HG02610 (cell line): ENCODE results near the gene PPP1R9B.

Experiments used
- ATAC-seq: cut with Tn5 transposase; IDR thresholded peaks from one replicate; pipeline ENCODE4 v1.9.1; 2021; ENCODE audit warnings: mild to moderate bottlenecking, moderate library complexity; ENCODE audit not compliant: unreplicated experiment

PPP1R9B gene

DNA sequence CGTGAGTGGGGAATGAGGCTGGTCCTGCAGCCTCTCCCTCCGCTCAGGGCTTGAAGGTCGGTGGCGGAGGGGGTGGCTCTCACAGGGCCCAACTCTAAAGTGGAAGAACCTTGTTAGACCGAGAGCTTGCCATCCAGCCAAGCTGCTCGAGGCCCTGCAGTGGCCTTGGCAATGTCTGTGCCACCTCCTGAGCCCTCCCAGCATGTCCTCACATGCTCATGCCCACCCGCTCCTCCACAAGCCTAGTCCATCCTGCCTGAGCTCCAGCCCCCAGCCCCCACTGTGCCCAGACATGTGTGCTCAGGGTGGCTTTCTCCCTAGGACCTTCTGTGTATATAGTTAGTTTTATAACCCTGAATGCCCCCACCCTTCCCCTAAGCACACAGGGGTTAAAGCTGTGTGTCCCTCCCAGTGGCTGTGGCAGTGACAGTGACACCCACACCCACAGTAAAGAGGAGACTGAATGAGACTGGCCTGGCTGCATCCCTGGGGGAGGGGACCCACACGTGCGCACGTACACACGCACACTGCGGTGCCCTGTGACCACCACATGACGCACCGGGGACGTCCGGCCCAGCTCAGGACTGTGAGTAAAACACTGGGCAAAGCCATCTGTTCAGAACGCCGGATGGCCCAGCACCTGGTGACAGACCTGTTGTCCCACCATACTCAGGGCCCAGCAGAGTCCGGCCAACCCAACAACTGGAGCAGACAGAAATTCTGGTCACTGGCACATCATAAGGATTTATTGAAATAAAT lies 39.7 kb downstream of the PPP1R9B start:
- ATAC-seq: no peak

DNA sequence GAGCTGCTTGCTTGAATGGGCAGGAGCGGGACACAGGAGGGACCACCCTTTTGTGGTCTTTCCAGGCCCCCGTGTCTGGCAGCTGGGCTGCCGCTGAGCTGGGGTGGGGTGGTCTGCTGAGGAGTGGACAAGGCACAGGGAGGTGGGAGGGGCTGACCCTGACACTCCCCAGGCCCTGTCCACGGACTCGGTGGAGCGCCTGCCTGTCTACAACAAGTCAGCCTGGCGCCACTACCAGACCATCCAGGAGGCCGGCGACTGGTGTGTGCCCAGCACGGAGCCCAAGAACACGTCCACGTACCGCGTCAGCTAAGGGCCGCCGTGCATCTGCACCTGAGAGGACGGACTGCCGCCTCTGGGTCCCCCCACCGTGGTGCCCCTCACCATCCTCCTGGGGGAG lies 40.7 kb downstream of the PPP1R9B start:
- no peak for ATAC-seq

- ATAC-seq: no peak
These were observed 41.3 kb downstream of the PPP1R9B start for GRCh38 chr17:50109207-50109606.

DNA sequence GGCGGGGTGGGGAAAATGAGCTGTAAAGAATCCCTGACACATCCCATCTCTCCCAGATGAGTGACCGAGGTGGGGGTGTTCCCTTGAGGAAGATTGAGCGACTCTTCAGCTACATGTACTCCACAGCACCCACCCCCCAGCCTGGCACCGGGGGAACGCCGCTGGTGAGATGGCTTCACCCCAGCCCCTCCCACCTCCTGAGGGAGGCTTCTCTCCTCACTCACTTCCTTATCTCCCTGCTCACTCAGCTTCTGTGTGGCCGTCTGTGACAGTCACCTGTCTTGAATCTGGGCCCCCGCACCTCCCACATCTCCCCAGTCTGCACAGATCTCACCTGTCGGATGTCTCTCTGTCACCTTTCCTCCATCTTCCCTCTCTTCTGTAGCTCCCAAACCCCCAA lies 41.9 kb downstream of the PPP1R9B start:
- ATAC-seq: no peak

- no peak for ATAC-seq
These were observed 42.6 kb downstream of the PPP1R9B start for GRCh38 chr17:50107790-50108414.

GRCh38 chr17:50106393-50107131 lies 43.9 kb downstream of the PPP1R9B start:
- ATAC-seq: no peak

GRCh38 chr17:50105811-50106210 lies 44.7 kb downstream of the PPP1R9B start:
- no peak for ATAC-seq

DNA sequence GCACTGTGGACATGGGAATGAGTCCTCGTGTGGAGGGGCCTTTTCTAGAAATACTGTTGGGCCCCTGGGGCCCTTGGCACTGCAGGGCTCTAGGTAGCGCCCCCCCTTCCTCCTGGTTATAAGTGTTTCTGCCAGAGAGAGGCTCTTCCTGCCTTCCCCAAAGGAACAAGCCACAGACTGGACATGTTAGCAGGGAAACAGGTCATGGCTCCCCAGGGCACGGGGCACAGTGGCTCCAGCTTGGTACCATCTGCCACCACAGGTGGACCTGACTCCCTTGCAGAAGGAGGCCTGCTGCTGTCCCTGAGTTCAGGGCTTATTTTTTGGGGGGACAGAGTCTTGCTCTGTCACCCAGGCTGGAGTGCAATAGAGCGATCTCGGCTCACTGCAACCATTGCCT lies 46.5 kb downstream of the PPP1R9B start:
- ATAC-seq: no peak

DNA sequence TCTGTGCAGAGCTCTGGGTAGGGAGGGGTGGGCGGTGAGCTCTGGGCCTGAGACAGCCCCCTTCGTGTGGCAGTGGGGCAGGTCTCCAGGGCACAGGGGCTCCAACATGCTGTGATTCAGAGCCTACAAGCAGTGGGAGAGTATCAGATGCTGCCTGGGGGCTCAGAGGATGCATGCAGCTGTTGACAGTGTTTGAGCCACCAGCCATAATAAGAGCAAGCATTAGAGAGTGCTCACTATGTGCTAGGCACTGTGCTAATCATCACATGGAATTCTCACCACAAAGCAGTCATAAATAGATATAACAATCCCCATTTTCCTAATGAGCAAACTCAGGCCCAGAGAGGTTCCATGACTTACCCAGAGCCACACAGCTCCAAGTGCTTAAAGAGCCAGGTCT lies 47.2 kb downstream of the PPP1R9B start:
- ATAC-seq: no peak

DNA sequence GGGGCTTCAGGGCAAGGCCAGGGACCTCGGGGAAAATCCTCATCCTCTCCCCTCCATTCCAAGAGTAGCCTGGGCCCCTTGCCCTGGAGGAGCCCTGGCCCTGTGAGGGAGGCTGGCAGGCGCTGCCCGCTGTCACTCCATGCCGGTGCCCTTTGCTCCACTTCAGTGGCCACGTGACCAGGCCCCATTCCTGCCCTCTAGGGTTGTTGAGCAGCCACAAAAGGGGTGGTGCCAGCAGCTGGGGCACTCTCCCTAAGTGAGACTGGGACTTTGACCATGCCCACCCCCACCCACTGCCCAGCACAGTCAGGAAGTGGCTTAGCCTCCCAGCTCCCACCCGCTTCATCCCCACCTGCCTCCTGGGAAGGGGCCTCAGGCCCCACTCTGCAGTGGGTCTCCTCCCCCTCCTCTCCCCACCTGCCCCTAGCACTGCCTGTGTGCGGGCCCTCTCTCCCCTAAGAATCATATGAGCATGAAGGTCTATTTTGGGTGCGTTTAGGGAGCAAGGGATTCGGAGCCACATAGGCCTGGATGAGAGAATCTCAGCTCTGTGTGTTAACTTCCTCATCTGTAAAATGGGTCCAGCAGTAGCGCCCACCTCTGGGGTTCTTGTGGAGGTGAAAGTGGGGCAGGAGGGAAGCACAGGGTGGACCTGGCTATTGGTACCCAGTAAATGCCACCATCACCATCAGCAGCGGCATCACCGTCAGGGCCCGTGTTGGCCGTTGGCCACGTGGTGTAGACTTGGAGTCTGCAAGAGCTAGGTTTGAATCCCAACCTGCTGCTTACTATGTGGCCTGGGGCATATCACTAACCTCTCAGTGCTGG lies 48.1 kb downstream of the PPP1R9B start:
- ATAC-seq: no peak

DNA sequence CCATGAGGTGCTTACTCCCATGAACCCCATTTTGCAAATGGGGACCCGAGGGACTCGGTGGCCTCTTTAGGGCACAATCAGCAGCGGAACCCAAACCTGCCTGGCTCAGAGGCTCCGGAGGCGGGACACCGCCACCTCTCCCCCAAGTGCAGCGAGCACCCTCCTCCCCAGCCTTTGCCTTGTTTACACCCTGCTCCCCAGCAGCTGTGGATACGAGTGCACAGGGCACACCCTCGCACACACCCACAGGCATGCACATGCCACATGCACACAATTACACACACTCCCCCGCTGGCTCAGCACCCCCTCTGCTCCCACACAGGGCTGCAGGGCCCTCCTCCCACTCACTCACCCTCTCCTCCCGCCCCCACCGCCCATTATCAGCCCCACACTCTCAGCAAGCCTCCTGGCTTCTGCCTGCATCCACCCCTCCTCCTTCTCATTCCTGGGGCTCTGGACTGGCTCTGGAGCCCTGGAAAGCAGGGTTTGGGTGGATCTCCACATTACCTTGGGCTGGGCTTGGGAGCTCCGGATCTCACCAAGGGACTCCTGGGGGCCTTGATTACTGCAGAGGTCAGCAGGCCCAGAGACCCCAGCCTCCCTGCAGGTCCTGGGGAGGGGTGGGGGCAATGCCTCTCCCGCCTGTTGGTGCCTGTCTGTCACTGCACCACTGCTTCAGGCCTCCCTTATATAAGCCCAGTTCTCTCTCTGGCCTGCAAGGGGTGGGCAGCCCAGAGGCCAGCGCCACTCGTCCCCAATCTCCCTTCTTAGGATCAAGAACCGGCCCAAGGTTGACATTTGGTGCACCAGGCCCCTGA lies 48.9 kb downstream of the PPP1R9B start:
- ATAC-seq: no peak

GRCh38 chr17:50100921-50101345 lies 49.5 kb downstream of the PPP1R9B start:
- ATAC-seq: no peak

DNA sequence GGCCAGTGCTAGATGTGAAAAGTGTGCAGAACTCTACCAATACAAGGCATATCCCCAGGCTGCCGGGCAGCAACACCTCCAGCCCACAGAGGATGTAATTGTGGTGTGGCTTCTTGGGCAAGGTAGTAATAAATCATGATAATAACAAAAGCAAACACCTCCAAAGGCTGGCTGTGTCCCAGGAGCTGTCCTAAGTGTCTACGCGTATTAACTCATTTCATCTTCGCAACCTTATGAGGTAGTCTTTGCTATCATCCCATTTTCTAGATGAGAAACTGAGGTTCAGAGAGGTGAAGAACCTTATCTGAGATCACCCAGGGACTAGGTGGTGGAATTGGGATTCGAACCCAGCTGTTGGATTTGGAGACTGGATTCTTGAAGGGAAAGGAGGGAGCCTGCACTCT lies 50.0 kb downstream of the PPP1R9B start:
- ATAC-seq: no peak

DNA sequence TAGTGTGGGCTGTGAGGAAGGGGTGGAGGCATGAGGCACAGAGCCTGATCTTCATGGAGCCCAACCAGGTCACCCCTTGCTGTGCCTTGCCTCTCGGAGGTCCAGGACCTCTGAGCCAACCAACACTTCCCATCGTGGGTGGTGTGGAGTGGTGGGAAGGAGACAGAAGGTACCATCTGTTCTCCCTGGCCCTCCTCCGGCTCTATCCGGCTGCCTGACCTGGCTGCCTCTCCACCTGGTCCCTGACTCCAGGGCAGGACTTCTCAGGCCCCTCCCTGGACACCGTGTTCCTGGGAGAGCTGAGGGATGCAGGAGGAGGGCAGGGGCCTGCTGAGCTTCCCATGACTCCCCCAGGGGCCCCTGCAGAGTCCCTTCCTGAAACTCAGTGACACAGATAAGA lies 51.5 kb downstream of the PPP1R9B start:
- no peak for ATAC-seq

DNA sequence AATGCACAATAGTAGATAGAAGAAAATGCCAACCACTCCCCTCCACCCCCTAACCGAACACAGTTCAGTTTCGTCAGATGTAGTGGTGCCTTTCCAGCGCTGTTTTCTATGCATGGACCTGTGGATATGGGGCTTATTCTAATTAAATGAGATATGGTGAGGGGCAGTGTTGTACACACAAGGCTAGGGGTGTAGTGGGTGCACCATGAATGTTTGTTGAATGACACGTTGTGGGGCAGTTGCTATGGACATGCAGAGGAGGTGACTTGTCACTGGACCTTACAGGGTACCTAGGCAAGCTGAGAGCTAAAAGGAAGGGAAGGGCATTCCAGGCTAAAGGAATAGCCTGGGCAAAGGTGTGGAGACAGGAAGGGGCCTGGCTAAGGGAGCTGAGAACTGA lies 51.9 kb downstream of the PPP1R9B start:
- ATAC-seq: no peak

- ATAC-seq: no peak
These were observed 52.6 kb downstream of the PPP1R9B start for GRCh38 chr17:50097926-50098325.

GRCh38 chr17:50097455-50097854 lies 53.0 kb downstream of the PPP1R9B start:
- ATAC-seq: no peak

DNA sequence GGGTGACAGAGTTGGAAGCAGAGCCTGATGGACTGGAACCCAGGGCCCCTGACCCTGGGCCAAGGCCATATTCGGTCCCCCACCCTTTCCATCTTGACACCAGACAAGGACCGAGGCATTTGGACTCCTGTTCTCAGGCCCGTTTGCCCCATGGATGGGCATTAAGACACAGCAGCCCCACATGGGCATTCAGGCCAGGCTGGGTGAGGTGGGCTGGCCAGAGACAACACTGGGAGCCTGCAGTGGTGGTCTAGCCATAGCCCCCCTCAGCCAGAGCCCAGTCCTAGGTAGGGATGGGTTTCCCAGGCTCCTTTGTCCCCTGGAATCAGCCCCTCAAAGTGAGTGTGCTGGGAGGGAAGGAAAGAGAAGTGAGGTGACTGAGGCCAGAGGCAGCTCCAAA lies 53.7 kb downstream of the PPP1R9B start:
- ATAC-seq: no peak

DNA sequence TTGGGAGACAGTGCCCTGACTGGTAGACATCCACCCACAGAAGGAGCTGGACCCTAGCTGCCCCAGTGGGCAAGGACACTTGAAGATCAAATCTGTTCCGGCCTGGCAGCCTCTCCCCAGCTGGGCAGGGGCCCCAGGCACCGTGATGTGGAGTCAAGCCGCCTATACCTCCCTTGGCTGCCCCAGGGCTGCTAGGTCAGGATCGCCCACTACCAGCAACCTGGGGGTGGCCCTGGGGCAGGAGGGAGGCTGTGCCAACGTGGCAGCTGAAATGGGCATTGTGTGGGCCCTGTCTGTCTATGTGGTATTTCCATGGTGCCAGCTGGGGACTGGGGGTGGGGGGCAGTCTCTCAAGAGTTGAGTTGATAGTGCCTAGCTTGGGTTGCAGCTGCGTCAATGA lies 54.4 kb downstream of the PPP1R9B start:
- ATAC-seq: no peak

DNA sequence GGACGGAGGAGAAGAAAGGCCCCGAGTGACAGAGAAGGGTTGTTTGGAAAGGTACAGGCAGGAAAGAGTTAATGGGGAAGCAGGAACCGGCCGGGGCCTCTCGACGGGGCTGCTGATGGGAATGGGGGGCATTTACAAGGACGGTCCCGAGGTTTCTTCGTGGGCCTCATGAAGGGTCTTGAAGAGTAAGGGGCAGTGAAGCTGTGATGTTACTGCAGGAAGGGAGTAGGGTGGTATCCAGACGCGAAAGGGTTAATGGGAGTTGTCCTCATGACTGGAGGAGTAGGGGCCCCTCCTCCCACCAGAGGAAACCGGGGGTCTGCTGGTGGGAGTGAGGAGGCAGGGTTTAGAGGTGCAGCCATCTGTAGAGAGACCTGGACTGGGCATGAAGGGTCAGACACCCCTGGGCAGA lies 54.8 kb downstream of the PPP1R9B start:
- ATAC-seq: no peak
